GM23338 (cell line): ENCODE results near the gene MTAP.

ENCODE experiments used
- CTCF ChIP-seq, 2 experiments: fragments of 200-600 bp in 1 of 2; sonication (generic) in 1 of 2; conservative IDR thresholded peaks; 2 replicates each; pipeline versions ENCODE4 v1.5.1 to v1.6.1; 2016 to 2017; ENCODE audit warnings: antibody characterized with exemption in 2 of 2, low read depth in 2 of 2, mild to moderate bottlenecking in 2 of 2, moderate library complexity in 1 of 2
- EZH2 ChIP-seq: fragments of 200-600 bp; sonication (generic); IDR thresholded peaks from one replicate; pipeline ENCODE4 v1.8.0; 2017; ENCODE audit warnings: antibody characterized with exemption, mild to moderate bottlenecking, low read depth; ENCODE audit not compliant: unreplicated experiment
- EZH2phosphoT487 ChIP-seq: fragments of 200-600 bp; sonication (generic); IDR thresholded peaks from one replicate; pipeline ENCODE4 v1.8.1; 2018; ENCODE audit warnings: antibody characterized with exemption; ENCODE audit not compliant: unreplicated experiment
- POLR2AphosphoS5 ChIP-seq: IDR thresholded peaks from 2 replicates; pipeline ENCODE4 v1.6.1; 2016; ENCODE audit warnings: antibody characterized with exemption, low read depth
- TF ChIP-seq, protein P1 (sequence below): IDR thresholded peaks from one replicate; pipeline ENCODE4 v1.6.1; 2018; ENCODE audit warnings: antibody characterized with exemption; ENCODE audit not compliant: unreplicated experiment
- TF ChIP-seq, protein P2 (sequence below): IDR thresholded peaks from 2 replicates; pipeline ENCODE4 v1.6.1; 2016; ENCODE audit warnings: antibody characterized with exemption

- TF ChIP-seq, protein P1, sequence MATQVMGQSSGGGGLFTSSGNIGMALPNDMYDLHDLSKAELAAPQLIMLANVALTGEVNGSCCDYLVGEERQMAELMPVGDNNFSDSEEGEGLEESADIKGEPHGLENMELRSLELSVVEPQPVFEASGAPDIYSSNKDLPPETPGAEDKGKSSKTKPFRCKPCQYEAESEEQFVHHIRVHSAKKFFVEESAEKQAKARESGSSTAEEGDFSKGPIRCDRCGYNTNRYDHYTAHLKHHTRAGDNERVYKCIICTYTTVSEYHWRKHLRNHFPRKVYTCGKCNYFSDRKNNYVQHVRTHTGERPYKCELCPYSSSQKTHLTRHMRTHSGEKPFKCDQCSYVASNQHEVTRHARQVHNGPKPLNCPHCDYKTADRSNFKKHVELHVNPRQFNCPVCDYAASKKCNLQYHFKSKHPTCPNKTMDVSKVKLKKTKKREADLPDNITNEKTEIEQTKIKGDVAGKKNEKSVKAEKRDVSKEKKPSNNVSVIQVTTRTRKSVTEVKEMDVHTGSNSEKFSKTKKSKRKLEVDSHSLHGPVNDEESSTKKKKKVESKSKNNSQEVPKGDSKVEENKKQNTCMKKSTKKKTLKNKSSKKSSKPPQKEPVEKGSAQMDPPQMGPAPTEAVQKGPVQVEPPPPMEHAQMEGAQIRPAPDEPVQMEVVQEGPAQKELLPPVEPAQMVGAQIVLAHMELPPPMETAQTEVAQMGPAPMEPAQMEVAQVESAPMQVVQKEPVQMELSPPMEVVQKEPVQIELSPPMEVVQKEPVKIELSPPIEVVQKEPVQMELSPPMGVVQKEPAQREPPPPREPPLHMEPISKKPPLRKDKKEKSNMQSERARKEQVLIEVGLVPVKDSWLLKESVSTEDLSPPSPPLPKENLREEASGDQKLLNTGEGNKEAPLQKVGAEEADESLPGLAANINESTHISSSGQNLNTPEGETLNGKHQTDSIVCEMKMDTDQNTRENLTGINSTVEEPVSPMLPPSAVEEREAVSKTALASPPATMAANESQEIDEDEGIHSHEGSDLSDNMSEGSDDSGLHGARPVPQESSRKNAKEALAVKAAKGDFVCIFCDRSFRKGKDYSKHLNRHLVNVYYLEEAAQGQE: no peak
- TF ChIP-seq CTCF (conservative IDR thresholded peaks at IDR 0.05; ENCODE audit: low read depth in 2 of 2): no peak
- no peak for TF ChIP-seq EZH2
- no peak for TF ChIP-seq EZH2phosphoT487
- TF ChIP-seq, protein P2, sequence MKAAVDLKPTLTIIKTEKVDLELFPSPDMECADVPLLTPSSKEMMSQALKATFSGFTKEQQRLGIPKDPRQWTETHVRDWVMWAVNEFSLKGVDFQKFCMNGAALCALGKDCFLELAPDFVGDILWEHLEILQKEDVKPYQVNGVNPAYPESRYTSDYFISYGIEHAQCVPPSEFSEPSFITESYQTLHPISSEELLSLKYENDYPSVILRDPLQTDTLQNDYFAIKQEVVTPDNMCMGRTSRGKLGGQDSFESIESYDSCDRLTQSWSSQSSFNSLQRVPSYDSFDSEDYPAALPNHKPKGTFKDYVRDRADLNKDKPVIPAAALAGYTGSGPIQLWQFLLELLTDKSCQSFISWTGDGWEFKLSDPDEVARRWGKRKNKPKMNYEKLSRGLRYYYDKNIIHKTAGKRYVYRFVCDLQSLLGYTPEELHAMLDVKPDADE: no peak
- TF ChIP-seq POLR2AphosphoS5: no peak
These were observed 10.0 kb downstream of the MTAP start for GRCh38 chr9:21812415-21812814.
